HEK293 (cell line): ENCODE results near the gene PDZD4.
A peak's percentile ranks its signal among the peaks of the same experiment; 100 is the strongest.

ENCODE experiments used
- BCL11A ChIP-seq: fragments of 450-650 bp; formaldehyde crosslinking; IDR thresholded peaks from 2 replicates; pipeline ENCODE4 v1.5.1; 2016; ENCODE audit warnings: low read depth, missing biosample characterization, missing genetic modification characterization
- BCL11B ChIP-seq: fragments of 450-650 bp; formaldehyde crosslinking; IDR thresholded peaks from 2 replicates; pipeline ENCODE4 v1.5.1; 2016; ENCODE audit warnings: low read depth, missing biosample characterization, missing genetic modification characterization
- KLF1 ChIP-seq: fragments of 450-650 bp; formaldehyde crosslinking; IDR thresholded peaks from 2 replicates; pipeline ENCODE4 v1.5.1; 2016; ENCODE audit warnings: missing biosample characterization, missing genetic modification characterization
- OSR2 ChIP-seq: fragments of 450-650 bp; formaldehyde crosslinking; IDR thresholded peaks from 2 replicates; pipeline ENCODE4 v1.5.1; 2016; ENCODE audit warnings: missing biosample characterization, missing genetic modification characterization
- SCRT1 ChIP-seq: fragments of 450-650 bp; formaldehyde crosslinking; IDR thresholded peaks from 2 replicates; pipeline ENCODE4 v1.5.1; 2016; ENCODE audit warnings: missing biosample characterization, missing genetic modification characterization, borderline replicate concordance
- ZBTB1 ChIP-seq: fragments of 450-650 bp; formaldehyde crosslinking; IDR thresholded peaks from 2 replicates; pipeline ENCODE4 v1.5.1; 2016; ENCODE audit warnings: missing biosample characterization, missing genetic modification characterization
- ZNF138 ChIP-seq: fragments of 450-650 bp; formaldehyde crosslinking; IDR thresholded peaks from 2 replicates; pipeline ENCODE4 v1.5.1; 2016; ENCODE audit warnings: missing biosample characterization, missing genetic modification characterization, borderline replicate concordance
- ZNF155 ChIP-seq: fragments of 450-650 bp; formaldehyde crosslinking; IDR thresholded peaks from 2 replicates; pipeline ENCODE4 v1.5.1; 2016; ENCODE audit warnings: missing biosample characterization, missing genetic modification characterization
- ZNF169 ChIP-seq: fragments of 450-650 bp; formaldehyde crosslinking; IDR thresholded peaks from 2 replicates; pipeline ENCODE4 v1.5.1; 2016; ENCODE audit warnings: missing biosample characterization, missing genetic modification characterization
- ZNF274 ChIP-seq, 2 experiments: fragments of 200-500 bp in 1 of 2; fragments of 450-650 bp in 1 of 2; sonication (Bioruptor generic) in 1 of 2; formaldehyde crosslinking in 1 of 2; IDR thresholded peaks; 2 replicates each; pipeline versions ENCODE4 v1.5.1 to v1.6.1; 2014 to 2016; ENCODE audit warnings: borderline replicate concordance in 1 of 2, inconsistent platforms in 1 of 2, low read length in 1 of 2, missing biosample characterization in 1 of 2, missing genetic modification characterization in 1 of 2
- ZNF354C ChIP-seq: fragments of 450-650 bp; formaldehyde crosslinking; IDR thresholded peaks from 2 replicates; pipeline ENCODE4 v1.5.1; 2016; ENCODE audit warnings: missing biosample characterization, missing genetic modification characterization, low read depth, borderline replicate concordance
- ZNF501 ChIP-seq: fragments of 450-650 bp; formaldehyde crosslinking; IDR thresholded peaks from 2 replicates; pipeline ENCODE4 v1.5.1; 2016; ENCODE audit warnings: missing biosample characterization, missing genetic modification characterization
- ZNF521 ChIP-seq: fragments of 450-650 bp; formaldehyde crosslinking; IDR thresholded peaks from 2 replicates; pipeline ENCODE4 v1.5.1; 2017; ENCODE audit warnings: missing biosample characterization, mild to moderate bottlenecking, missing genetic modification characterization
- ZNF529 ChIP-seq: fragments of 450-650 bp; formaldehyde crosslinking; IDR thresholded peaks from 2 replicates; pipeline ENCODE4 v1.5.1; 2017; ENCODE audit warnings: missing genetic modification characterization, missing biosample characterization; ENCODE audit not compliant: insufficient replicate concordance
- ZNF549 ChIP-seq: fragments of 450-650 bp; IDR thresholded peaks from 2 replicates; pipeline ENCODE4 v1.5.1; 2018; ENCODE audit warnings: missing biosample characterization, missing genetic modification characterization, mild to moderate bottlenecking, inconsistent platforms, moderate library complexity
- ZNF624 ChIP-seq: fragments of 450-650 bp; formaldehyde crosslinking; IDR thresholded peaks from 2 replicates; pipeline ENCODE4 v1.5.1; 2017; ENCODE audit warnings: missing biosample characterization, missing genetic modification characterization
- ZNF629 ChIP-seq: fragments of 450-650 bp; formaldehyde crosslinking; IDR thresholded peaks from 2 replicates; pipeline ENCODE4 v1.5.1; 2017; ENCODE audit warnings: missing biosample characterization, missing genetic modification characterization
- ZNF664 ChIP-seq: fragments of 450-650 bp; formaldehyde crosslinking; IDR thresholded peaks from 2 replicates; pipeline ENCODE4 v1.5.1; 2016; ENCODE audit warnings: missing biosample characterization, missing genetic modification characterization
- ZNF785 ChIP-seq: fragments of 450-650 bp; formaldehyde crosslinking; IDR thresholded peaks from 2 replicates; pipeline ENCODE4 v1.5.1; 2016; ENCODE audit warnings: missing biosample characterization, missing genetic modification characterization
- ZNF837 ChIP-seq: fragments of 450-650 bp; formaldehyde crosslinking; IDR thresholded peaks from 2 replicates; pipeline ENCODE4 v1.5.1; 2016; ENCODE audit warnings: missing biosample characterization, missing genetic modification characterization
- ZSCAN30 ChIP-seq: fragments of 450-650 bp; IDR thresholded peaks from 2 replicates; pipeline ENCODE4 v1.5.1; 2018; ENCODE audit warnings: missing biosample characterization, mild to moderate bottlenecking, missing genetic modification characterization, moderate library complexity
- TF ChIP-seq, protein P1 (sequence below): fragments of 450-650 bp; formaldehyde crosslinking; IDR thresholded peaks from 2 replicates; pipeline ENCODE4 v1.5.1; 2017; ENCODE audit warnings: missing biosample characterization, missing genetic modification characterization
- TF ChIP-seq, protein P2 (sequence below): fragments of 450-650 bp; formaldehyde crosslinking; IDR thresholded peaks from 2 replicates; pipeline ENCODE4 v1.5.1; 2016; ENCODE audit warnings: missing biosample characterization, missing genetic modification characterization
- TF ChIP-seq, protein P3 (sequence below): fragments of 450-650 bp; formaldehyde crosslinking; IDR thresholded peaks from 2 replicates; pipeline ENCODE4 v1.5.1; 2016; ENCODE audit warnings: missing biosample characterization, missing genetic modification characterization, borderline replicate concordance
- TF ChIP-seq, protein P4 (sequence below): fragments of 450-650 bp; formaldehyde crosslinking; IDR thresholded peaks from 2 replicates; pipeline ENCODE4 v1.5.1; 2017; ENCODE audit warnings: missing biosample characterization, missing genetic modification characterization
- TF ChIP-seq, protein P5 (sequence below): fragments of 450-650 bp; formaldehyde crosslinking; IDR thresholded peaks from 2 replicates; pipeline ENCODE4 v1.5.1; 2016; ENCODE audit warnings: missing biosample characterization, missing genetic modification characterization
- TF ChIP-seq, protein P6 (sequence below): fragments of 450-650 bp; formaldehyde crosslinking; IDR thresholded peaks from 2 replicates; pipeline ENCODE4 v1.5.1; 2016; ENCODE audit warnings: missing biosample characterization, missing genetic modification characterization

PDZD4 gene

DNA sequence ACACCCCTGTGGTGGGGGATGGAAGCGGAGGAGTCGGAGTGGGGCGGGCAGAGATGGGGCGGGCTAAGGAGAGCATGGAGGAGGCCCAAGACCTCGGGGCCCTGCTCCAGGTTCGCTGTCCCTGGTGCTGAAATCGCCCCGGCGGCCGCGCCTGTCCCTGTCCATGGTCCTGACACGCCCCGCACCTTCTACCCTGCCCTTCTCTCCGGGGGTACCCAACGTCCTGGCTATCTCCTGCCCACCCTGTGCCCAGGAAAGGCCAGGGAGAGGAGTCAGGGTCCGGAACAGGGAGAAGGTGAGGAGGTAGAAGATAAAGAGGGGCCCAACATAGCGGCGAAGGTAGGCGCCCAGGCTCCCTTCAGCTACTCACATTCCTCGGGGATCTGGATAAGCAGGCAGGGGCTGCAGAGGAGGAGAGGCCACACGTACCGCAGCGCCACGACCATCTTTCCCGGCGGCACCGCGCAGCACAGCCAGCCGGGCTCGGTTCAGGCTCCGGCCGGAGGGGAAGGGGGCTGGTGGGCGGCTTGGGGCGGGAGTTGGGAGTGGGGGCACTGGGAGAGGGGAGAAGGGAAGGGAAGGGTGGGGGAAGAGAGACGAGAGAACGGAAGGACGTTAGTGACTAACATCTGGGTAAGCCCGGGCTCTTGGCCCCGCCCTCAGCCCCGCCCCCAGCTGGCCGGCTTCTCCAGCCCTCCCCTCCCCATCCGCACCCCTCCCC, 45.2 kb upstream of the PDZD4 start (continued):
- TF ChIP-seq ZNF354C (no peak), ZNF785 (tag by site-specific recombination) (no peak), ZNF169 (tag by site-specific recombination) (no peak), ZBTB1 (tag by site-specific recombination) (no peak), ZNF664 (tag by site-specific recombination) (no peak), BCL11A (tag by site-specific recombination) (no peak), BCL11B (tag by site-specific recombination) (no peak), ZNF274 (IDR thresholded peaks at IDR 0.05; ENCODE audit: low read length) (no peak), ZNF274 (tag by site-specific recombination; IDR thresholded peaks at IDR 0.05; ENCODE audit: borderline replicate concordance) (no peak), ZNF837 (tag by site-specific recombination) (no peak), KLF1 (tag by site-specific recombination) (no peak), SCRT1 (no peak), ZNF624 (tag by site-specific recombination) (no peak), ZSCAN30 (peak; percentile 74; the same call in 1 of the 2 replicates), ZNF549 (tag by site-specific recombination) (no peak), ZNF138 (no peak), ZNF521 (tag by site-specific recombination) (no peak), ZNF155 (tag by site-specific recombination) (no peak), ZNF529 (no peak), OSR2 (tag by site-specific recombination) (no peak), ZNF629 (tag by site-specific recombination) (no peak), ZNF501 (tag by site-specific recombination) (no peak; the same call in 1 of the 2 replicates)
- TF ChIP-seq, protein P1, sequence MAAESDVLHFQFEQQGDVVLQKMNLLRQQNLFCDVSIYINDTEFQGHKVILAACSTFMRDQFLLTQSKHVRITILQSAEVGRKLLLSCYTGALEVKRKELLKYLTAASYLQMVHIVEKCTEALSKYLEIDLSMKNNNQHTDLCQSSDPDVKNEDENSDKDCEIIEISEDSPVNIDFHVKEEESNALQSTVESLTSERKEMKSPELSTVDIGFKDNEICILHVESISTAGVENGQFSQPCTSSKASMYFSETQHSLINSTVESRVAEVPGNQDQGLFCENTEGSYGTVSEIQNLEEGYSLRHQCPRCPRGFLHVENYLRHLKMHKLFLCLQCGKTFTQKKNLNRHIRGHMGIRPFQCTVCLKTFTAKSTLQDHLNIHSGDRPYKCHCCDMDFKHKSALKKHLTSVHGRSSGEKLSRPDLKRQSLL = peak; percentile 47; the same call in 1 of the 2 replicates
- TF ChIP-seq, protein P2, sequence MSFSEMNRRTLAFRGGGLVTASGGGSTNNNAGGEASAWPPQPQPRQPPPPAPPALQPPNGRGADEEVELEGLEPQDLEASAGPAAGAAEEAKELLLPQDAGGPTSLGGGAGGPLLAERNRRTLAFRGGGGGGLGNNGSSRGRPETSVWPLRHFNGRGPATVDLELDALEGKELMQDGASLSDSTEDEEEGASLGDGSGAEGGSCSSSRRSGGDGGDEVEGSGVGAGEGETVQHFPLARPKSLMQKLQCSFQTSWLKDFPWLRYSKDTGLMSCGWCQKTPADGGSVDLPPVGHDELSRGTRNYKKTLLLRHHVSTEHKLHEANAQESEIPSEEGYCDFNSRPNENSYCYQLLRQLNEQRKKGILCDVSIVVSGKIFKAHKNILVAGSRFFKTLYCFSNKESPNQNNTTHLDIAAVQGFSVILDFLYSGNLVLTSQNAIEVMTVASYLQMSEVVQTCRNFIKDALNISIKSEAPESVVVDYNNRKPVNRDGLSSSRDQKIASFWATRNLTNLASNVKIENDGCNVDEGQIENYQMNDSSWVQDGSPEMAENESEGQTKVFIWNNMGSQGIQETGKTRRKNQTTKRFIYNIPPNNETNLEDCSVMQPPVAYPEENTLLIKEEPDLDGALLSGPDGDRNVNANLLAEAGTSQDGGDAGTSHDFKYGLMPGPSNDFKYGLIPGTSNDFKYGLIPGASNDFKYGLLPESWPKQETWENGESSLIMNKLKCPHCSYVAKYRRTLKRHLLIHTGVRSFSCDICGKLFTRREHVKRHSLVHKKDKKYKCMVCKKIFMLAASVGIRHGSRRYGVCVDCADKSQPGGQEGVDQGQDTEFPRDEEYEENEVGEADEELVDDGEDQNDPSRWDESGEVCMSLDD (tag by site-specific recombination) = no peak
- TF ChIP-seq, protein P3, sequence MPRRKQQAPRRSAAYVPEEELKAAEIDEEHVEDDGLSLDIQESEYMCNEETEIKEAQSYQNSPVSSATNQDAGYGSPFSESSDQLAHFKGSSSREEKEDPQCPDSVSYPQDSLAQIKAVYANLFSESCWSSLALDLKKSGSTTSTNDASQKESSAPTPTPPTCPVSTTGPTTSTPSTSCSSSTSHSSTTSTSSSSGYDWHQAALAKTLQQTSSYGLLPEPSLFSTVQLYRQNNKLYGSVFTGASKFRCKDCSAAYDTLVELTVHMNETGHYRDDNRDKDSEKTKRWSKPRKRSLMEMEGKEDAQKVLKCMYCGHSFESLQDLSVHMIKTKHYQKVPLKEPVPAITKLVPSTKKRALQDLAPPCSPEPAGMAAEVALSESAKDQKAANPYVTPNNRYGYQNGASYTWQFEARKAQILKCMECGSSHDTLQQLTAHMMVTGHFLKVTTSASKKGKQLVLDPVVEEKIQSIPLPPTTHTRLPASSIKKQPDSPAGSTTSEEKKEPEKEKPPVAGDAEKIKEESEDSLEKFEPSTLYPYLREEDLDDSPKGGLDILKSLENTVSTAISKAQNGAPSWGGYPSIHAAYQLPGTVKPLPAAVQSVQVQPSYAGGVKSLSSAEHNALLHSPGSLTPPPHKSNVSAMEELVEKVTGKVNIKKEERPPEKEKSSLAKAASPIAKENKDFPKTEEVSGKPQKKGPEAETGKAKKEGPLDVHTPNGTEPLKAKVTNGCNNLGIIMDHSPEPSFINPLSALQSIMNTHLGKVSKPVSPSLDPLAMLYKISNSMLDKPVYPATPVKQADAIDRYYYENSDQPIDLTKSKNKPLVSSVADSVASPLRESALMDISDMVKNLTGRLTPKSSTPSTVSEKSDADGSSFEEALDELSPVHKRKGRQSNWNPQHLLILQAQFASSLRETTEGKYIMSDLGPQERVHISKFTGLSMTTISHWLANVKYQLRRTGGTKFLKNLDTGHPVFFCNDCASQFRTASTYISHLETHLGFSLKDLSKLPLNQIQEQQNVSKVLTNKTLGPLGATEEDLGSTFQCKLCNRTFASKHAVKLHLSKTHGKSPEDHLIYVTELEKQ = no peak
- TF ChIP-seq, protein P4, sequence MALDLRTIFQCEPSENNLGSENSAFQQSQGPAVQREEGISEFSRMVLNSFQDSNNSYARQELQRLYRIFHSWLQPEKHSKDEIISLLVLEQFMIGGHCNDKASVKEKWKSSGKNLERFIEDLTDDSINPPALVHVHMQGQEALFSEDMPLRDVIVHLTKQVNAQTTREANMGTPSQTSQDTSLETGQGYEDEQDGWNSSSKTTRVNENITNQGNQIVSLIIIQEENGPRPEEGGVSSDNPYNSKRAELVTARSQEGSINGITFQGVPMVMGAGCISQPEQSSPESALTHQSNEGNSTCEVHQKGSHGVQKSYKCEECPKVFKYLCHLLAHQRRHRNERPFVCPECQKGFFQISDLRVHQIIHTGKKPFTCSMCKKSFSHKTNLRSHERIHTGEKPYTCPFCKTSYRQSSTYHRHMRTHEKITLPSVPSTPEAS (tag by site-specific recombination) = no peak
- TF ChIP-seq, protein P5, sequence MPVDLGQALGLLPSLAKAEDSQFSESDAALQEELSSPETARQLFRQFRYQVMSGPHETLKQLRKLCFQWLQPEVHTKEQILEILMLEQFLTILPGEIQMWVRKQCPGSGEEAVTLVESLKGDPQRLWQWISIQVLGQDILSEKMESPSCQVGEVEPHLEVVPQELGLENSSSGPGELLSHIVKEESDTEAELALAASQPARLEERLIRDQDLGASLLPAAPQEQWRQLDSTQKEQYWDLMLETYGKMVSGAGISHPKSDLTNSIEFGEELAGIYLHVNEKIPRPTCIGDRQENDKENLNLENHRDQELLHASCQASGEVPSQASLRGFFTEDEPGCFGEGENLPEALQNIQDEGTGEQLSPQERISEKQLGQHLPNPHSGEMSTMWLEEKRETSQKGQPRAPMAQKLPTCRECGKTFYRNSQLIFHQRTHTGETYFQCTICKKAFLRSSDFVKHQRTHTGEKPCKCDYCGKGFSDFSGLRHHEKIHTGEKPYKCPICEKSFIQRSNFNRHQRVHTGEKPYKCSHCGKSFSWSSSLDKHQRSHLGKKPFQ (tag by site-specific recombination) = no peak
- TF ChIP-seq, protein P6, sequence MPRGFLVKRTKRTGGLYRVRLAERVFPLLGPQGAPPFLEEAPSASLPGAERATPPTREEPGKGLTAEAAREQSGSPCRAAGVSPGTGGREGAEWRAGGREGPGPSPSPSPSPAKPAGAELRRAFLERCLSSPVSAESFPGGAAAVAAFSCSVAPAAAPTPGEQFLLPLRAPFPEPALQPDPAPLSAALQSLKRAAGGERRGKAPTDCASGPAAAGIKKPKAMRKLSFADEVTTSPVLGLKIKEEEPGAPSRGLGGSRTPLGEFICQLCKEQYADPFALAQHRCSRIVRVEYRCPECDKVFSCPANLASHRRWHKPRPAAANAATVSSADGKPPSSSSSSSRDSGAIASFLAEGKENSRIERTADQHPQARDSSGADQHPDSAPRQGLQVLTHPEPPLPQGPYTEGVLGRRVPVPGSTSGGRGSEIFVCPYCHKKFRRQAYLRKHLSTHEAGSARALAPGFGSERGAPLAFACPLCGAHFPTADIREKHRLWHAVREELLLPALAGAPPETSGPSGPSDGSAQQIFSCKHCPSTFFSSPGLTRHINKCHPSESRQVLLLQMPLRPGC (tag by site-specific recombination) = no peak
